Stimulated activated CD8-positive, alpha-beta memory T cell treated with anti-CD3 and anti-CD28 coated beads, Interleukin-15, amount 100 ng/mL, for 24 hours (primary cell): ENCODE data around the gene ZSCAN31.
A peak's percentile ranks its signal among the peaks of the same experiment; 100 is the strongest.

Experiments used
- DNase-seq: peaks from one replicate; pipeline ENCODE4 v3.0.0-alpha.2; 2020; ENCODE audit warnings: low read depth

Gene ZSCAN31

DNA sequence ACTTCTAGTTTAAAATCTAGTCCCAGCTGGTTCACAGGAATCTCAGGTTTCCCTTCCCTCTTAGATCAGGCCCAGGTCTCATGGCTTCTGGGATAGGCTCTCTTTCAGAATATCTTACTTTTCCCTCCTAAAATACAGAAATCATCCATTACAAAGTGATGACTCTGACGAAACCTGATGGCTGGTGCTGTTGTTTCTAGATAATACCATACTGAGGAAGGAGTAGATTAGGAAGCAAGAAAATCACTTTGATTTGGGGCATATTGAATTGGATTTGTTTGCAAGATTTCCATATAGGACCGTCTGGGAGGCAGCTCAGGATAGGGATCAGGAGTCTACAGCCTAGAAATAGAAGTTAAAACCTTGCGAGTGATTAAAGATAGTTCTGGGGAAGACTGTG, 17.4 kb upstream of the ZSCAN31 start:
- DNase-seq, result no peak

DNA sequence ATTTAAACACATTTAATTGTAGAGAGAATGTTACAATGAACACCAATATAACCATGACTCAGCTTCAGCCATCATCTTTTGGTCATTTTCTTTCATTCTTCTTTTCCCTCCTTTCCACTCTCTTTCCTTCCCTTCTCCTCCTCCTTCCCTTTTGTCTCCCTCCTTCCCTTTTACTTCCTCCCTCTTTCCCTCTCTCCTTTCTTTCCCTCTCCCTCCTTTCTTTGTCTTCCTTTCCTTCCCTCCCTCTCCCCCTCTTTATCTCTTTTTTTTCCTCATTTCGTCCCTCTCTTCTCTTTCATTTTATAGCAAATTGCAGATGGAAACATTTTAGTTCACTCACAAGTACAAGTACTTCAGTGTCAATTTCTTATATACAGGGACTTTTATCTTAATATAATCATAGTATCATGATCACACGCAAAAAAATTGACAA, 15.6 kb upstream of the ZSCAN31 start:
- DNase-seq, result no peak

DNA sequence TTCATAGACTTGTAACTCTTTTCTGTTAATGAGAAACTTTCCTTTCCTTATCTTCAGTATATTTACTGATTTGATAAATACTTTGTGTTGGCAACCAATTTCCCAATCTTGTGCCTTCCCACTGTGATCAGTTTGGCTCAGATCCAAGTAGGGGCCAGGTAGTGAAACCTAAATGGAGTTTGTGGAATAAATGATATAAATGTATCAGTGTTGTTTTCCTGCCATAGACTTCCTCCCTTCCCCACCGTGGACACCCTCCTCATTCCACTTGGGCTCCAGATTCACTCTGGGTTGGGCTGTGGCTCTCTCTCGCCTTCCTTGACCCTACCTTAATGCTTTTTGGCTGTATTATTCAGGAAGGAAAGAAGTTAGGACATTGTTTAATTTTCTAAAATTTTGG, 15.1 kb upstream of the ZSCAN31 start:
- DNase-seq, result no peak

DNA sequence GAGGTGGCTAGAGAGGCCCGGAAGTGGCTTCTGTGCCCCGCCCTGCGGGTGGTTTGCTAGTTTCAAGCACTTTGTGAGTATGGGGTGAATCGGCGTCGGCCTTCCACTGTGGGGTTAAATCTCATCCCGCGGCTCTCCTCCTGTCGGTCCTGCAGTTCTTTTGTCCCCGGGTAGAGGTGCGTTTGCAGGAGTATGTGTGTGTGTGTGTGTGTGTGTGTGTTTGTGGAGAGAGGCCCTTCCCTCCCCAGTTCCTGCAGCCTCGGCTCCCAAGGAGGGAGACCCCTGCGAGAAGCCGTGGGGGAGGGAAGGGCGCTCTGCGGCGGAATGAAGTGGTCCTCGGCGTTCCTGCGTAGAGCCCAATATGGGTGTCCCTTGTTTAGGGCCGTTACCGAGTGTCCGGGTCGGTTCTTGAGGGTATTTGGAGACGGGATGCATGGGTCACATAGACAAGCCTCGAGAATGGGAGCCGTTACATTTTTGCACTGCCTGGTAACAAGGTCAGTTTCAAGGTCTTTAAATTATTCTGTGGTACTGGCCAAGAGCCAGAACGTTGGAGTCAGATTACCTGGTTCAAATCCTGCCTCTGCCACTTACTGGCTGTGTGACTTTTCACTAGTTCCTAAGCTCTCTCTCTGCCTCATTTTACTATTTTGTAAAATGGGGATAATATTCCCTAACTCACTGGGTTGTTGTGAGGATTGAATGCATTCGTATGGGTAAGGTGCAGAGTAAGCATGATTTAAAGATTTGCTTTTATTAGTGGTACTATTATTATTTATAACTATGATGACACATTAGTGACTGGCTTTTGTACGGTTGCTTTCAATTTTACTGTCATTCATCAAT, 14.2 kb upstream of the ZSCAN31 start, which contains the start of gene ZKSCAN3:
TSS of gene ZKSCAN3 (plus strand) at position 56 of the 846 bp plus-strand sequence. CDS start 9,640 bp downstream, outside the sequence.
- DNase-seq, result peak; percentile 63

DNA sequence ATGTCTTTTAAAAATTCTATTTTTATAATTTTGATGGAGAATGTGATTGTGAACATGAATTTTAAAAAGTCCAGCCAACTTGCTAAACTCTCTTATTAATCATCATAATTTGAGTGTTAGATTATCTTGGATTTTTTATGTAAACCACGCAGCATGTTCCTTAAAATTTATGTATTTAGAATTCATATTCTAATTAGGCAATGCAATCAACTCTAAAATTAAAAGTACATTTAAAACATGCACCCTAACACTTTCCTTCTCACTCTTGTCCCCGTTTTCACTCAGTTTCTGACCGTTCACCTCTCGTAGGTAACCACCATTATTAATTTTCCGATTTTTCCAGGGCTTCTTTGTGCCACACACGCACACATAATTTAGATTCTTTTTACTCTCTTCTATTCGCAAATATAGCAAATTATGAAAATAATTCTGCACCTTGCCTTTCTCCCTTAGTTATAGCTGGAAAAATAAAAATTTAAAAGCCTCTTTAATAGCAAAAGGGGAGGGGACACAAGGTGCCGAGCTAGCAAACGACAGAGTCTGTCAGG, 13.5 kb upstream of the ZSCAN31 start:
- DNase-seq, result no peak

DNA sequence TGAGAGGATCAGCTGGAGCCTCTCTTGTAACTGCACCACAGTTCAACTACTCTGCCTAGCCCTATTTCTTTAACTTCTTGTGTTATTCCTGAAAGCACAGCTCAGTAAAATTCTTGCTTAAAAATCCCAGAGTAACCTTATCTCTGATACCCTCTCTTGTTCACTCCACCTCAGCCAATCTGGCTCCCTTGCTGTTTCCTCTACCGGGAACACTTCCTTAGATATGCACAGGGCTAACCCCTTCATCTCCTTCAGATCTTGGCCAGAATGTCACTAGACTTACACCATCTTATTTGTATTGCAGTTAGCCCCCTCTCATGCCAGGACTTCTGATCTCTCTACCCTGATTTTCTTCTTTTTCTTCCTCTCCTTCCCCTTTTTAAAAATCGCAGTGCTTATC, 11.2 kb upstream of the ZSCAN31 start:
- DNase-seq, result no peak

DNA sequence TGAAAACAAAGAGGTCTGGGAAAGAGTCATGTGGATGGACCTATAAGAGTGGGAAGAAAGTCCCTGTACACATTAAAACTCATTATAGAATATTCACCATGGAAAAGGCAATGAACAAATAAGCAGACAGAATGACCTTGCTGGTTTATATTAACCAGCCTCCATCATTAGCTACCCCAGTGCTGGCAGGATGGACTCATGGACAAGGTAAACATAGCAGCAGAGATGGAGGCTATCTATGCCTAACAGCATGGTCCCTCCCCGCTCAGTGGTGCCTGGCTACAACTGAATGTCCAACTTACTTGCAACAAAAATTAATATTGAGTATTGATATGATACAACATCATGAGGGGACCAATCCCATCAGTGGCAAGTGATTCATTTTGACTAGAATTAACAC, 9.3 kb upstream of the ZSCAN31 start:
- DNase-seq, result no peak

DNA sequence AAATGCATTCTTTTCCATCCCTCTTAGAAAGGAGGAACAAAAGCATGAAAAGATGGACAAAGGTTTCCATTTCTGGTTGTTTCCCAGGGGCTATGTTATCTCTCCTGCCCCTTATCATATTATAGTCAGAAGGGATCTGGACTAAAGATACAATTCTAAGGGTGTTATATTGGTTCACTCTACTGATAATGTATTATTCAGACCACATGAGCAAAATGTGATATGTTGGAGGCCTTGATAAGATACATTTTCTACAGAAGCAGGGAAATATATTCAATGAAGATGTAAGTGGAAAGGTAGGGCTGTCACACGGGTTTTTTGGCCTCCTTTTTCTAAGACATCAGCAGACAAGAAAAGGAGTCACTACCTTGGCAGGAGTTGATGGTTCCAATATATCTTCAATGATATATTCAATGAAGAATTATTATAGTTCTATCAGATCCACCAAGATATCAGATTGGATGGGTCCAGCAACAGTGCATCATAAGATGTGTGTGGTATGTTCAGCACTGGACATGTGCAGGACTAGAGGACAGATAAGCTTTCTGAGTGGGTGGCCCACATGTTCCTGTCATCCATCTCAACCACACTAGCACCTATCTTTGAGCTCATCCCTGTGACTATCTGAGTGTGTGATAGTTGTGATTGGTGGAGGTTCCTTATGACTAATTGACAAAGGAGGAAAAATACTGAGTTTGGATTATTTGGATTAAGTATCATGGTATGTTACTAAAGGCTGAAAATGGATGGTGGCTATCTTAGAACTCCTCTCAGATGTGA, 8.1 kb upstream of the ZSCAN31 start:
- DNase-seq, result no peak

DNA sequence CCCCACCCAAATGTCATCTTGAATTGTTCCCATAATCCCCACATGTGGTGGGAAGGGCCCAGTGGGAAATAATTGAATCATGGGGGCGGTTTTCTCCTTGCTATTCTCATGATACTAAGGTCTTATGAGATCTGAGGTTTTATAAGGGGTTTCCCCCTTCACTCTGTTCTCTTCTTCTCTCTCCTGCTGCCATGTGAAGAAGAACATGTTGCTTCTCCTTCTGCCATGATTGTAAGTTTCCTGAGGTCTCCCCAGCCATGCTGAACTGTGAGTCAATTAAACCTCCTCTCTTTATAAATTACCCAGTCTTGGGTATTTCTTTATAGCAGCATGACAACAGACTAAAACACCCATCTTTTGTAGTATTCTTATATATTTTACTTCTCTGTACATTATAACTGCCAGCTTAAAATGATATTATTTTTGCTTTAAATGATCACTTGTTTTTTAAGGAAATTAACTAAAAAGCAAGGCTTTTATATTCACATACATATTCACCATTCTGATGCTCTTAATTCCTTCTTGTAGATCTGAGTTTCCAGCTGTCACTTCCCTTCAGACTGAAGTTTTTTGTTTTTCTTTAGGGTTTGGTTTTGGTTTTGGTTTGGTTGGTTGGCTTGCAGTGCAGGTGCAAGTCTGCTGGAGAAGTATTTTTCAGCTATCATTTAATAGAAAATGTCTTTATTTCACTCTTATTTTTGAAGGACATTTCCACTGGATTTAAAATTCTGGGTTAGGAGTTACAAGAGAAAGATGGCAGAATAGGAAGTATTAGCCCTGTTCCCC, 4.6 kb upstream of the ZSCAN31 start:
- no peak for DNase-seq

DNA sequence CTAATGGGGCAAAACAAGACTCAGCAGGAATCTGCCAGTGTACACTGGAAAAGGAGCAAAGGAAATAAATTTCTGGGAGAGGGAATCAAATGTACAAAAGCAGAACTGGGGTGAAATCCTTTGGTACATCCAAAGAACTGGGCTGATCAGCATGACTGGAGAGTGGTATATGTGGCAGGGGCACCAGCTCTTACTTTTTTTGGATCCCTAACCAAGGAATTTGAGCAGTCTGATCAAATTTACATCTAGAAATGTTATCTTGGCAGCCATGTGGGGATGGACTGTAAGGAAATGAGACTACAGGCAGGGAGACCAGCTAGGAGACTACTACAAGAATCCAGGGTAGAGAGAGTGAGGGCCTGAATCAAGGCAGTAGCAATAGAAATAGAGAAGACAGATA, 1.2 kb upstream of the ZSCAN31 start:
- no peak for DNase-seq

DNA sequence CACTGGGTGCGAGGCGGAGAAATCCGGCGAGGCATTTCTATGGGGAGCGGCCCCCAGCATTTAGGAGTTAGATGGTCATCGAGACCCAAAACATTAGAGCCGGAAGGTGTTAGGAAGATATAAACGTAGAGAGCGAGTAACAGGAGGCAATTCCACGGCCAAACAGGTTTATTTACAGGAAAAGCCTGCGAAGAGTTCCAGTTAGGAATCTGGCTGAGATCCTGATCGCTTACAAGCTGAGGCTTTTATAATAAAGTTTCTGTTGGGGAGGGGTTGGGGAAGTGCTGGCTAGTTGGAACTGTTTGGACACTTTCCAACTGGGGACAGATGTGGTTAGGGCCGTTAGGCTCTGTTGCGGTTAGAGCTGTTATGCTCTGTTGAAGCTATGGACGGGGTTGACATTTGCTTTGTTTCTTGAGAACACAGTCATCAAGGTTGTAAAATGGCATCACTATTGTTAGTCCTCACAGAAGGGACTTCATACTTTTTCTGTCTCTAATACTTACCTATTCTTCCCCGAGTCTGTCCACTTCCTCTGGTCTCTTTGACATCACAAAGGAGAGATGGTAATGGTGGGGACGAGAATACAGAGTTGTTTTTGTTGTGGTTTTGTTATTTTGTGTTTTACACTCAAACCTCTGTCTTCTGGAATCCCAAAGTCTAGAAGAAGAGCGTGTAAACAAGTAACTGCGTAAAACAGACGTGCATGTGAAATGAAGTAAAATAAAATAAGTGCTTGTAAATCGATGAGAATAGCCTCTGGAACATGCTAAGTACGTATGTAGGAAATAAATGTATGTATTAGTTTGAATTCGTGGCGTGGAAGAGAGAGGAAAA, 554 bp upstream of the ZSCAN31 start:
- DNase-seq, result no peak

DNA sequence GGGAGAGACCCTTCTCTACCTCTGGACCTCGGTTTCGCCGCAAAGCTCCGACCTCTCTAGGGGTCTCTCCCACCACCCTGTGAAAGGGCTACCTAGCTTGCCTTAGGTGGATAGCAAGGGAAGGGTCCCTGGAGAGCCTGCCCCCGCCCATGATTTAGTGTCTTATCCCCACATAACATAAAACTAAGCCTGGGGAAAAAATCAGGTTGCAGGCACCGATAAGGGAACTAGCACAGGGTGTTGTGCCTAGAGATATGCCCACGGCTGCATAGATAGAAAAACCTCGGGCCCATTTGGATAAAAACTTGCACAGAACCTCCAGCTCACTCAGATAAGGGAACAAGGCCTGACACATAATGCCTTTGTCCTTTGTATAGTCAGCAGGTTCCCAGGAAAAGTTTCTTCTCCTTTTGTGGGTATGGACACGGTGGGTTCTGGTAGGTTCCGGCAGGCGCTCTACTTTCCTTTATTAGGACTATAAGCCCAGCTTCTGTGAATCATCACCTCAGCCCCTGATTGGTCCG, 846 bp downstream of the ZSCAN31 start:
- no peak for DNase-seq

DNA sequence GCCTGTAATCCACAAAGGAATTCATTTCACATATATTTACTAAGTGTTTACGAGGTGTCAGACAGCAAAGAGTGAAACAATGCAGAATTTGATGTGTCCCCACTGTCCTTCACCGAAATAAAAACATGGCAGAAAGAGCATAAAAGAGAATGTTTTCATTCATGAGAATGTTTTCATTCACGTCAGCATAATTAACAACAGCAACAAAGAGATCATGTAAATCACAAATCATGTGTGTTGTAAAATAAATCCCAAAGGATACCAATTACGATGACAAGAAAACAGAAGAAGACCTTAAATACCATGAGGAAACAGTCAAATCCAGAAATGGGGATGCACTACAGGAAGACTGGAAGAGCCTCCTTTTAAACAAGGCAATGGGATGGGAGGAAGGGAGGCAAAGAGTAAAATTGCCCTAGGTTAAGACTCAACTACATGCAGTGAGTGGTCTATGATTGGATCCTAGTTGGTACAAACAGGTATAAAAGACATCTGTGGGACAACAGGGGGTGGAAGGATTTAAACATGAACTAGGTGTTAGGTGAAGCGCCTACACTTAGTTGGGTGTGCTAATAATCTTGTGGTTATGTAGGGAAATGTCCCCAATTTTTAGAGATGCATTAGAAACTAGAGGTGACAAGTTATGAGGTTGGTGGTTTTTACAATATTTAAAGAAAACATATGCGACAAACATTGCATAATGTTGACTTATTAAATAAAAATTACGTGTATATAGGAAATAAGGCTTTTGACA, 1.5 kb downstream of the ZSCAN31 start:
- no peak for DNase-seq

DNA sequence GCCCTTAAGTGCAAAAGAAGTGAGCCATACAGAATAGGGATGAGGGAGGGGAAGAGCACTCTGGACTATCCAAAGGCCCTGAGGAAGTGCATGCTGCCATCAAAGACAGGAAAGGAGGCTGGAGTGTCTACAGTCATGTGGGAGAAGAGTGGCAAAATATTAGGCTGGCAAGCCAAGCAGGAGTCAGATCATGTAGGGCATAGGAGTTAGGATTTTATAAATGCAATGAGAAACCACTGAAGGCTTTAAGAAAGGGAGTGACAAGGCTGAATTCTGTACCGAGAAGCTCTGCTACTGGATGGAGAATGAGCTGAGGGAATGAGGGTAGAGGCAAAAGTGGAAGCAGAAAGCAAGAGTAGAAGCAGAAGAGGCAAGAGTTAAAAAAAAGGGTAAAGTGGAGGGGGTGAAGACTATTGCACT, 2.3 kb downstream of the ZSCAN31 start:
- DNase-seq, result no peak

DNA sequence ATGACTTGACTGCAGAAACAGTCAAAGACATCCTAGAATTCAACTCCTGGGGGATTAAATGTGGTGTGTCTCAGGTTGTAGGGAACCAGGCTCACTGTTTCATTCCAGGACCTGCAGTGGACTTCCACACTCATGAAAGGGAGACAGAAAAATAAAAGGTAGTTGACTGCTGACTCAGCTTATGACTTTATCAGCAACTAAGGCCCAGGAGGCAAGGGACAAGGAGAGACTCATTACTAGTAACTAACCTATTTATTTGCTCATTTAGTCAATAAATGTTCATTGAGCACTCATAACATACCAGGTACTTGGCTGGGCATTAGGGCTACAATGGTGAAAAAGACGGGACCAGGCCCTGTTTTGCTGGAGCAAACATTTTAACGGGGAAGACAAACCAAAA, 2.9 kb downstream of the ZSCAN31 start:
- no peak for DNase-seq

DNA sequence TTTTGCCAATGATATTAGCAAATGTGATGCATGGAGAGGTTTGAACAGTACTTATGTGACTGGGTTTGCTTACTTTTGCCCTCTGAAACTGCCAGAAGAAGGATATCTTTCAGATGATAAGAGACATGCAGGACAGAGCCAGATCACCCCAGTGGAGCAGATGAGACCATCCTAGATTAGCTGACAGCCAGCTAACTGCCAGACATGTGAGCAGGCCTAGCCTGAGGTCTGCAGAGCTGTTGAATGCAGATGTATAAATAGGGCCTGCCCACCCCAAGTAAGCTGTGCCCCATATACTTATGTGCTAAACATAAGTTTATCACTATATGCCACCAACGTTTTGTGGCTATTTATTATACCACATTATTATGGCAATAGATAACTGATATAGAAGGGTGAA, 5.9 kb downstream of the ZSCAN31 start:
- DNase-seq, result no peak

DNA sequence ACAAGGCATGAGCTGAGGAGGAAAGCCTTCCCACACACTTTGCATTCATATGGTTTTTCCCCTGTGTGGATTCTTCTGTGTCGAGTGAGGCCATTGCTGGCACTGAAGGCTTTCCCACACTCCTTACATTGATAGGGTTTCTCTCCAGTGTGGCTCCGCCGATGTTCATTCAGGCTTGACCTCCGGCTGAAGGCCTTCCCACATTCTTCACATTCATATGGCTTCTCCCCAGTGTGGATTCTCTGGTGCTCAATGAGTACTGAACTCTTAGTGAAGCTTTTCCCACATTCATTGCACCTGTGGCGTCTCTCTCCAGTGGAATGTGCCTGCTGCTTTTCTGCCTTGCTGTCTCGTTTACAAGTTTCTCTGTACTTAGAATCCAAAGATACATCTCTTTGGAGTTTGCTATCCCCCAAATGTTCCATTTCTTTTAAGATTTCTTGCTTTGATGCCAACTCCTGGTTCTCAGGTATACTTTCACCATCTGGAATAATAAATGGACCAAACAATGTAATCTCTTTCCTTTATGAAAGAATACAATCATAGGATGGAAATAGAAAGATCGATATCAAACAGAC, 9.5 kb downstream of the ZSCAN31 start:
- DNase-seq, result no peak

DNA sequence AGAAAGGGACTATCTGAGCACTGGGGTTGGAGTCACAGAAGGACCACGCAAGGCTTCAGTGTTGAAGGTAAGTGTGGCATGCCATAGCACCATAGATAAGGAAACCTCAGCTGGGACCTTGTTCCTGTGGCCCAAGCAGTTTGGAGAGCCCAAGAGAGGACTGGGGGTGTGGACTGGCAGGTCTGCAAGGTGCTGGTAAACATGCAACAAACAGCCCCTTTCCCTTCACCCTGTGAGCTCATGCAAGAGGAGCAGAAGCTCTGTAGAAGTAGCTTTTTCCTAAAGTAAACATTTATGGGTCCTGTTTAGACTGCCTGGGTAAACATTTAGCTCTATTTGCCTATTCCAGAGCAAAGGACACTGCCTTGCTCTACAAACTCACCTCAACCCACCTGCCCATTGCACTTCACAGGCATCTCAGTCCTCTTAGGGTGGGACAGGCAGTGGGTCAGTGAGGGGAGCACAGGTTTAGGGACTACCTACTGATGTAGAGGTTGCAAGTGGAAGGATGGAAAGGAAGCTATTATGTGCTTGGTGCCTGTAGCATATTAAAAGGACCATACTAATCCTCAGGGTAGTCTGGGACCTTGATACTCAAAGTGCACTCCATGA, 12.0 kb downstream of the ZSCAN31 start:
- no peak for DNase-seq

DNA sequence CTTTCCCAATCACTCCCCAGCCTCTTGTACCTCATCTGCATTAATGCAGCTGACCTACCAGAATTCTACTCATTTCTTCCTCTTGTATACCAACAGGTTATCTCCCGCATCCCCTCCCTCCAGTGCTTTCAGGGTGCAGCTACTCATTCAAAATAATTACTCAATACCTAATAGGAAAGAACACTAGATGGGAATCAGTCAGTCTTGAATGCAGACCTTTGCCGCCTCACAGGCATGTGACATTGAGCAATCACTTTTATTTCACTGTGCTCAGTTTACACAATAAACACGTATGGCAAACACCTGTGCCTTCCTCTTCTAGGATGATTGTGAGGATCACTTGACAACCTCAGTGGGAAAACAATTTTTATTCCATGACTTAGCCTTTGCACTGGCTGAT, 13.3 kb downstream of the ZSCAN31 start:
- no peak for DNase-seq
